Measurements from ENCODE around the gene PRKACA.

Gene PRKACA

GRCh38 chr19:14073261-14073924, 44.2 kb downstream of the PRKACA start:
- no peak for FAIRE-seq

GRCh38 chr19:14072535-14073260, 44.9 kb downstream of the PRKACA start, which contains the start of gene MISP3:
TSS of gene MISP3 (plus strand) at chr19:14072786. CDS start at chr19:14073310, 524 bp downstream.
- no peak for FAIRE-seq
- DNase-seq (ENCODE audit: insufficient read length, low spot score) = no peak

More at GRCh38 chr19:14073261-14073924, 44.2 kb downstream of the PRKACA start:
- peak; percentile 56 for DNase-seq (ENCODE audit: insufficient read length, low spot score)

GRCh38 chr19:14070268-14071050, 47.1 kb downstream of the PRKACA start:
- FAIRE-seq (no peak), DNase-seq (ENCODE audit: insufficient read length, low spot score) (no peak)

GRCh38 chr19:14066134-14066533, 51.4 kb downstream of the PRKACA start:
- FAIRE-seq (no peak), DNase-seq (ENCODE audit: insufficient read length, low spot score) (no peak)

- DNase-seq (ENCODE audit: insufficient read length, low spot score) = no peak
- FAIRE-seq = no peak
Measured at GRCh38 chr19:14063105-14063504, 54.5 kb downstream of the PRKACA start.

GRCh38 chr19:14062558-14062855, 55.1 kb downstream of the PRKACA start:
- no peak for FAIRE-seq
- no peak for DNase-seq (ENCODE audit: insufficient read length, low spot score)

- FAIRE-seq = no peak
- no peak for DNase-seq (ENCODE audit: insufficient read length, low spot score)
Measured at GRCh38 chr19:14061751-14062557, 55.6 kb downstream of the PRKACA start, which contains the start of gene PALM3. TSS of gene PALM3 (minus strand) at chr19:14062076. CDS start at chr19:14061980, 96 bp downstream.

GRCh38 chr19:14061081-14061749, 56.3 kb downstream of the PRKACA start:
- FAIRE-seq = no peak
- DNase-seq (ENCODE audit: insufficient read length, low spot score) = no peak

GRCh38 chr19:14059652-14060155, 57.9 kb downstream of the PRKACA start:
- no peak for FAIRE-seq
- DNase-seq (ENCODE audit: insufficient read length, low spot score) = no peak

- FAIRE-seq = no peak
- no peak for DNase-seq (ENCODE audit: insufficient read length, low spot score)
Measured at GRCh38 chr19:14059093-14059480, 58.5 kb downstream of the PRKACA start.

- DNase-seq (ENCODE audit: insufficient read length, low spot score) = no peak
- FAIRE-seq = no peak
Measured at GRCh38 chr19:14058182-14059092, 59.1 kb downstream of the PRKACA start.

- DNase-seq (ENCODE audit: insufficient read length, low spot score) (no peak), FAIRE-seq (no peak)
Measured at GRCh38 chr19:14056741-14057356, 60.7 kb downstream of the PRKACA start.

GRCh38 chr19:14056069-14056666, 61.4 kb downstream of the PRKACA start:
- DNase-seq (ENCODE audit: insufficient read length, low spot score) (no peak), FAIRE-seq (no peak)

GRCh38 chr19:14055396-14055795, 62.2 kb downstream of the PRKACA start:
- DNase-seq (ENCODE audit: insufficient read length, low spot score) (no peak), FAIRE-seq (no peak)

- FAIRE-seq (no peak), DNase-seq (ENCODE audit: insufficient read length, low spot score) (no peak)
Measured at GRCh38 chr19:14054721-14055120, 62.8 kb downstream of the PRKACA start.

GRCh38 chr19:14054099-14054498, 63.5 kb downstream of the PRKACA start:
- no peak for FAIRE-seq
- no peak for DNase-seq (ENCODE audit: insufficient read length, low spot score)

GRCh38 chr19:14053500-14053899, 64.1 kb downstream of the PRKACA start:
- FAIRE-seq = no peak
- no peak for DNase-seq (ENCODE audit: insufficient read length, low spot score)

- FAIRE-seq (no peak), DNase-seq (ENCODE audit: insufficient read length, low spot score) (no peak)
Measured at GRCh38 chr19:14053032-14053431, 64.5 kb downstream of the PRKACA start.

All from HTR-8/SVneo (cell line).